Measurements from ENCODE around the gene ACADSB. TPM values are rescaled to one million over a fixed set of nuclear protein-coding genes. Genes with fewer than 3 reads are reported as not detected.
A peak's percentile ranks its signal among the peaks of the same experiment; 100 is the strongest.

Gene ACADSB
- 10 to 100 TPM; 22.6 to 32.4 (median 31.8) TPM for total RNA-seq

DNA sequence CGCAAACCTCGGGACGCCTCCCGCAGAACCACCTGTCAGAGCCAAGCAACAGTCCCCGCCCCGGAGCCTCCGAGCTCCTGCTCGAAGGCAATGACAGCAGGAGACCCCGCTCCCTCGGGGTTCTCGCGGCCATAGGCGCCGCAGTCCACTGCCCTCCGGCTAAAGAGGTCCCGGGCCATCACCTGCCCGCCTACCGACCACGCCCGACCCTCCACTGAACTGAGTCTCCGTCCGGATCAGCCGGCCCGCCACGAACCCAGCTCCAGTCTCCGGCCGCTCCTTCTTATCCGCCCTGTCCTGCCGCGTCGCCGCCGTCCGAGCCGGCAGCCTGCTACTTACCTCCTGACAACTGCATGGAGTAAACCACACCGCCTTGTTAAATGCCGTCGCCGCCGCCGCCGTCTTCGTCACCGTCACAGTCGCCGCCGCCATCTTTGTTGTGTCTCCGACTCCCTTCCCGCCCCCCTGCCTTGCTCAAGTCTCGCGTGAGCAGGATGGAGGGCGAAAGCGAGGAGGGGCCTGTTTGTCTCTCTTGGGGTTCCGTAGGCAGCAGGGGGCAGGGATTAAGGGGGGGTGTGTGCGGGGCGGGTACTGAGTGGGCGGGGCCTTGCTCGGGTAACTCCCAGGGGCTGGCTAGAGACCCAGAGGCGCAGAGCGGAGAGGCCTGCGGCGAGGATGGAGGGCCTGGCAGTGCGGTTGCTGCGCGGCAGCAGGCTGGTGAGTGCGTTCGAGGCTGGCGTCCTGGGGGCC is at the start of gene ACADSB, which contains the start of gene IKZF5:
Gene ACADSB, plus strand, starts transcription at position 652 of the 750 bp plus-strand sequence. Its CDS starts 24 bp downstream, at position 676.
Gene IKZF5, minus strand, starts transcription at position 441 of the 750 bp plus-strand sequence. CDS start 10,170 bp downstream, outside the sequence.
- Histone ChIP-seq H3K27me3 (no peaks in the 10 kb centered on the region), H3K36me3 (no peaks in the 10 kb centered on the region), H3K9me3 (no peaks in the 10 kb centered on the region), H3K4me3 (peak within 1 kb of the TSS; percentile 87 to 99 (median 90)), H3K27ac (peak within 1 kb of the TSS; percentile 95 to 97), H3K4me1 (peaks cover 0 to 26% of the 10 kb centered on the region in 2 donors)
- TF ChIP-seq POLR2AphosphoS5 (IDR thresholded peaks at IDR 0.05) (peak; percentile 95 to 99 (median 99)), POLR2A (IDR thresholded peaks at IDR 0.05) (peak; percentile 84)
- TF ChIP-seq, protein P1, sequence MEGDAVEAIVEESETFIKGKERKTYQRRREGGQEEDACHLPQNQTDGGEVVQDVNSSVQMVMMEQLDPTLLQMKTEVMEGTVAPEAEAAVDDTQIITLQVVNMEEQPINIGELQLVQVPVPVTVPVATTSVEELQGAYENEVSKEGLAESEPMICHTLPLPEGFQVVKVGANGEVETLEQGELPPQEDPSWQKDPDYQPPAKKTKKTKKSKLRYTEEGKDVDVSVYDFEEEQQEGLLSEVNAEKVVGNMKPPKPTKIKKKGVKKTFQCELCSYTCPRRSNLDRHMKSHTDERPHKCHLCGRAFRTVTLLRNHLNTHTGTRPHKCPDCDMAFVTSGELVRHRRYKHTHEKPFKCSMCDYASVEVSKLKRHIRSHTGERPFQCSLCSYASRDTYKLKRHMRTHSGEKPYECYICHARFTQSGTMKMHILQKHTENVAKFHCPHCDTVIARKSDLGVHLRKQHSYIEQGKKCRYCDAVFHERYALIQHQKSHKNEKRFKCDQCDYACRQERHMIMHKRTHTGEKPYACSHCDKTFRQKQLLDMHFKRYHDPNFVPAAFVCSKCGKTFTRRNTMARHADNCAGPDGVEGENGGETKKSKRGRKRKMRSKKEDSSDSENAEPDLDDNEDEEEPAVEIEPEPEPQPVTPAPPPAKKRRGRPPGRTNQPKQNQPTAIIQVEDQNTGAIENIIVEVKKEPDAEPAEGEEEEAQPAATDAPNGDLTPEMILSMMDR (IDR thresholded peaks at IDR 0.05) = no peak
- DNase-seq (ENCODE audit: low spot score in 2 of 2) = peak; percentile 97
- intact Hi-C loops (cut with DNase I; ENCODE audit: low total_unique reads) = no loop called here

DNA sequence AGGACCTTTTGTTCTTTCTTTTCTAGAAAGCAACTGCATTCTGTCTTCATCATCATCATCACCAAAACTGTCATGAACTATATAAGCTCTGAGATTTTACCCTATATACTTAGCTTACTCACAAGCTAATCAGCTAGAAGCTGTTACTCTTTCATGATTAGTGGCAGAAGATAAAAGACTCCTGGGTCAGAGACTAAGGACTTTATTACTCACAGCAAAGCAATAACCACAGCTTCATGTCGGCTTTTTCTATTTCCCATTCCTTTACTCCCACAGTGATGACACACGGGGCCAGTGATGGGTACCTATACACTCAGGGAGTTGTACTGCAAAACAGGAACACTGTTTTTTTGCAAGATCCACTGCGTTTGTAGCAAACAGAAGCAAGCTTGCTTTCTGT is 46.4 kb upstream of the ACADSB start:
- Histone ChIP-seq H3K4me1 (no peaks in the 10 kb centered on the region), H3K4me3 (no peak overlapping the region), H3K27me3 (no peaks in the 10 kb centered on the region), H3K36me3 (no peaks in the 10 kb centered on the region), H3K9me3 (peaks cover 0 to 6% of the 10 kb centered on the region in 2 donors), H3K27ac (no peak overlapping the region)
- no peak for DNase-seq (ENCODE audit: low spot score in 2 of 2)
- intact Hi-C loops (cut with DNase I; ENCODE audit: low total_unique reads) = no loop called here
- TF ChIP-seq POLR2A (IDR thresholded peaks at IDR 0.05) = no peak
- TF ChIP-seq, protein P1 (IDR thresholded peaks at IDR 0.05) = no peak

DNA sequence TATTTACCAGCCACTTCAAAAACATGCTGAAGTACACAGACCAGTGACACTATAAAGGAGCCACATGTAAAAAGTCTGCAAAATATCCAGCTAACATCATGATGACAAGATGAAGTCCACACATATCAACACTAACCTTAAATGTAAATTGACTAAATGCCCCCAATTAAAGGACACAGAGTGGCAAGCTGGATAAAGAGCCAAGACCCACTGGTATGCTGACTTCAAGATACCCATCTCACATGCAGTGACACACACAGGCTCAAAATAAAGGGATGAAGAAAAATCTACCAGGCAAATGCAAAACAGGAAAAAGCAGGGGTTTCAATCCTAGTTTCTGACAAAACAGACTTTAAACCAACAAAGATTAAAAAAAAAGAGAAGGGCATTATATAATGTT is 41.9 kb upstream of the ACADSB start:
- TF ChIP-seq POLR2AphosphoS5 (IDR thresholded peaks at IDR 0.05) (no peak), POLR2A (IDR thresholded peaks at IDR 0.05) (no peak)
- TF ChIP-seq, protein P1 (IDR thresholded peaks at IDR 0.05) = no peak
- H3K4me1 ChIP-seq = no peaks in the 10 kb centered on the region
- no peaks in the 10 kb centered on the region for H3K36me3 ChIP-seq
- DNase-seq (ENCODE audit: low spot score in 2 of 2) = no peak
- H3K27ac ChIP-seq = no peak overlapping the region
- H3K4me3 ChIP-seq = no peak overlapping the region
- intact Hi-C loops (cut with DNase I; ENCODE audit: low total_unique reads) = no loop called here
- H3K9me3 ChIP-seq = peaks cover 0 to 8% of the 10 kb centered on the region in 2 donors
- H3K27me3 ChIP-seq = no peaks in the 10 kb centered on the region

DNA sequence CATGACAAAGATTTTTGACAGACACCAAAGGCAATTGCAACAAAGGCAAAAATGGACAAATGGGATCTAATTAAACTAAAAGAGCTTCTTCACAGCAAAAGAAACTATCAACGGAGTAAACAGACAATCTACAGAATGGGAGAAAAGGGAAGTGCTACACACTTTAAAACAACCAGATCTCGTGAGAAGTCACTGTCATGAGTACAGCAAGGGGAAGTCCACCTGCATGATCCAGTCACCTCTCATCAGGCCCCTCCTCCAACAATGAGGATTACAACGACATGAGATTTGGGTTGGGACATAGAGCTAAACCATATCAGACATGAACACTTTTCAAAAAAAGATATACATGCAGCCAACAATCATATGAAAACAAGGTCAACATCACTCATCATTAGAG is 40.1 kb upstream of the ACADSB start:
- no peaks in the 10 kb centered on the region for H3K36me3 ChIP-seq
- H3K4me3 ChIP-seq = no peak overlapping the region
- no peak overlapping the region for H3K27ac ChIP-seq
- no peaks in the 10 kb centered on the region for H3K27me3 ChIP-seq
- no peaks in the 10 kb centered on the region for H3K4me1 ChIP-seq
- DNase-seq (ENCODE audit: low spot score in 2 of 2) = no peak
- H3K9me3 ChIP-seq = peaks cover 0 to 8% of the 10 kb centered on the region in 2 donors
- TF ChIP-seq, protein P1 (IDR thresholded peaks at IDR 0.05) = no peak
- no peak for TF ChIP-seq POLR2A (IDR thresholded peaks at IDR 0.05)
- no peak for TF ChIP-seq POLR2AphosphoS5 (IDR thresholded peaks at IDR 0.05)
- intact Hi-C loops (cut with DNase I; ENCODE audit: low total_unique reads) = no loop called here

DNA sequence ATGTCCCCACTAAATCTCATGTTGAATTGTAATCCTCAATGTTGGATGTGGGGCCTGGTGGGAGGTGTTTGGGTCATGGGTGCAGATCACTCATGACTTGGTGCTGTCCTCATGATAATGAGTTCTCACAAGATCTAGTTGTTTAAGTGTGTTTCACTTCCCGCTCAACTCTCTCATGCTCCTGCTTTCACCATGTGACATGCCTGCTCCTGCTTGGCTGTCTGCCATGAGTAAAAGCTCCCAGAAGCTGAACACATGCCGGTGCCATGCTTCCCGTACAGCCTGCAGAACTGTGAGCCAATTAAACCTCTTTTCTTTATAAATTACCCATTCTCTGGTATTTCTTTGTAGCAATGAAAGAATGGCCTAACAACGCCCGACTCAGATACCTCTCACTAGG is 34.8 kb upstream of the ACADSB start:
- H3K27ac ChIP-seq = no peak overlapping the region
- no peak for DNase-seq (ENCODE audit: low spot score in 2 of 2)
- no peak overlapping the region for H3K4me3 ChIP-seq
- H3K9me3 ChIP-seq = no peaks in the 10 kb centered on the region
- intact Hi-C loops (cut with DNase I; ENCODE audit: low total_unique reads) = no loop called here
- no peaks in the 10 kb centered on the region for H3K36me3 ChIP-seq
- H3K4me1 ChIP-seq = no peaks in the 10 kb centered on the region
- TF ChIP-seq, protein P1 (IDR thresholded peaks at IDR 0.05) = no peak
- TF ChIP-seq POLR2AphosphoS5 (IDR thresholded peaks at IDR 0.05) (no peak), POLR2A (IDR thresholded peaks at IDR 0.05) (no peak)
- no peaks in the 10 kb centered on the region for H3K27me3 ChIP-seq

Data from breast epithelium (tissue), 4 donors.